ENCODE data around the gene ARHGEF12. TPM values are rescaled to one million over a fixed set of nuclear protein-coding genes. Genes with fewer than 3 reads are reported as not detected.

The ARHGEF12 gene
- total and polyA plus RNA-seq, 7 donors = 18.6 to 129 (median 80.5) TPM

DNA sequence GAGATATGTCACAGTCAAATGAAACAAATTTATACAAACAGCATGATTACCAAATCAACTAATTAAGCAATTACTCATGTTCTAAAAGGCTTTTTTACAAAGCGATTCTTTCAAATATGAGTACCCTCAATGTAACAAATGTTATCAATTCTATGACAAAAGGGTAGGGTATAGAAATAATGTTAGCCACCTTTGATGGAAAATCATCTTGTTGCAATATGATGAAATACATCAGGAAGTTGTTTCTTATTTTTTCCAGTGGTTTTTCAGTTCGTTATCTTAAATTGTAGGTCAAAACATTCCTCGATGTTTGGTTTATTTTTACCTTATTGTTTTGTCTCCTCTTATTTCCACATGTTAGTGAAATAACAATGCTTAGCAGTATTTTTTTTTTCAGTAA, 6.5 kb downstream of the ARHGEF12 start:
- 75 to 90% methylated on average over 3 of the region's 3 CpGs for WGBS, 2 donors
- TF ChIP-seq POLR2AphosphoS5 (IDR thresholded peaks at IDR 0.05) (no peak), POLR2A (IDR thresholded peaks at IDR 0.05) (no peak), EP300 (IDR thresholded peaks at IDR 0.05) (no peak)
- TF ChIP-seq, protein P1, sequence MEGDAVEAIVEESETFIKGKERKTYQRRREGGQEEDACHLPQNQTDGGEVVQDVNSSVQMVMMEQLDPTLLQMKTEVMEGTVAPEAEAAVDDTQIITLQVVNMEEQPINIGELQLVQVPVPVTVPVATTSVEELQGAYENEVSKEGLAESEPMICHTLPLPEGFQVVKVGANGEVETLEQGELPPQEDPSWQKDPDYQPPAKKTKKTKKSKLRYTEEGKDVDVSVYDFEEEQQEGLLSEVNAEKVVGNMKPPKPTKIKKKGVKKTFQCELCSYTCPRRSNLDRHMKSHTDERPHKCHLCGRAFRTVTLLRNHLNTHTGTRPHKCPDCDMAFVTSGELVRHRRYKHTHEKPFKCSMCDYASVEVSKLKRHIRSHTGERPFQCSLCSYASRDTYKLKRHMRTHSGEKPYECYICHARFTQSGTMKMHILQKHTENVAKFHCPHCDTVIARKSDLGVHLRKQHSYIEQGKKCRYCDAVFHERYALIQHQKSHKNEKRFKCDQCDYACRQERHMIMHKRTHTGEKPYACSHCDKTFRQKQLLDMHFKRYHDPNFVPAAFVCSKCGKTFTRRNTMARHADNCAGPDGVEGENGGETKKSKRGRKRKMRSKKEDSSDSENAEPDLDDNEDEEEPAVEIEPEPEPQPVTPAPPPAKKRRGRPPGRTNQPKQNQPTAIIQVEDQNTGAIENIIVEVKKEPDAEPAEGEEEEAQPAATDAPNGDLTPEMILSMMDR (IDR thresholded peaks at IDR 0.05) = no peak
- intact Hi-C loops (cut with DNase I) = no loop called here
- H3K4me1 ChIP-seq = peaks cover 0 to 96% (median 80%) of the 10 kb centered on the region in 4 donors
- H3K36me3 ChIP-seq = no peaks in the 10 kb centered on the region
- H3K9me3 ChIP-seq = no peaks in the 10 kb centered on the region
- DNase-seq = no peak
- H3K4me3 ChIP-seq = no peak overlapping the region
- H3K27ac ChIP-seq = no peak overlapping the region
- no peaks in the 10 kb centered on the region for H3K27me3 ChIP-seq

DNA sequence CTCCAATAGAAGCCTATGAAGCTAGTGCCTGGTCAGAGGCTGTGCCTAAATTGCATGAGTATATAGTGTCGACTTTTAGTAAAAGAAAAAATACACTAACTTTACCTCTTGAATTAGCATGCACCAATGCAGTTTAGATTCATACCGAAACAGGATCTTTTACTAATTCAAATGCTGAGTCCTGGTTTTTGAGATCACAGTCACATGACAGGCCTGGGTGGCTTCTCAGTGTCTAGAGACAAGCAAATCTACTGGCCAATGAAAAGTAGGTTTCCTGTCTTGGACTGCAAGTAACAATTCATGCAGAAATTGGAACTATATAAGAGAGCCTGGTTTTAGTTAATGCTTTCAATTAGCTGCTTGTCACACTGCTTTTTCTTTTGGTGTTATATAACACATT, 7.2 kb downstream of the ARHGEF12 start:
- TF ChIP-seq, protein P1 (IDR thresholded peaks at IDR 0.05) = no peak
- TF ChIP-seq EP300 (IDR thresholded peaks at IDR 0.05) (no peak), POLR2A (IDR thresholded peaks at IDR 0.05) (no peak), POLR2AphosphoS5 (IDR thresholded peaks at IDR 0.05) (no peak)
- Histone ChIP-seq H3K27me3 (no peaks in the 10 kb centered on the region), H3K36me3 (no peaks in the 10 kb centered on the region), H3K9me3 (no peaks in the 10 kb centered on the region), H3K27ac (no peak overlapping the region), H3K4me3 (no peak overlapping the region), H3K4me1 (peaks cover 0 to 96% (median 80%) of the 10 kb centered on the region in 4 donors)
- no peak for DNase-seq
- WGBS, 2 donors = 77 to 89% methylated on average over 2 of the region's 2 CpGs
- intact Hi-C loops (cut with DNase I) = no loop called here

DNA sequence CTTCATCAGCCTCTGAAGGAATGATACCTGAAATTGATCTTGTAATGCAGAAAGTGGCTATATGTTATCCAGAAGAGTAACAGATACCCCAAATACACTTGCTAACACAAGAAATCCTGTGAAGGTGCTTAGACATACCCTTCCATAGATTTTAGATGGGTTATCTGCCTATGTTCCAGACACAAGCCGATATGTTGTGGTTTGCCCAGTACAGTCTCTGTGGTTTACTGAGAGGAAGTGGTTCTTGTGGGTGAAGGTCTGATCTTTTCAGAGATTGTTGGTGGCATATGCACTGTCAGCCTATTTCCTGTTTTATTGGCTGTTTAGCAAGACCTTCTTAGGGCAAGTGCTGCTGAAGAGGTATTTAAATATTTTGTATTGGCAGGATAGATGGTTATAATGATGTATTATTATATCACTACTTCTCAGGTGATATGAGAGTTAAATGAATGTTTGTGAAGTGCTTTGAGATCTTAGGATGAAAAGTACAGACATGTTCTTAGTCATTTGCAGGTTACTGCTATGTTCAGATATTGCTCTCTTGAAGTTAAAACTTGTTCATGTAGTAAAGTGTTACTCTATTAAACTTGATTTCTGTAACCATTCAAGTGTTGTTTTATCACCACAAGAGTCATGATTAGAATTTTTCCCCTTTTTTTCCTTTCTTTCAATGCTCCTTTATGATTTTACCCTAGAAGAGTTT, 8.2 kb downstream of the ARHGEF12 start:
- TF ChIP-seq, protein P1 (IDR thresholded peaks at IDR 0.05) = no peak
- TF ChIP-seq POLR2AphosphoS5 (IDR thresholded peaks at IDR 0.05) (no peak), EP300 (IDR thresholded peaks at IDR 0.05) (no peak), POLR2A (IDR thresholded peaks at IDR 0.05) (no peak)
- H3K27me3 ChIP-seq = no peaks in the 10 kb centered on the region
- H3K4me3 ChIP-seq = no peak overlapping the region
- no peaks in the 10 kb centered on the region for H3K36me3 ChIP-seq
- intact Hi-C loops (cut with DNase I) = no loop called here
- DNase-seq = no peak
- WGBS, 2 donors = 43 to 74% methylated on average over 1 of the region's 1 CpG
- no peaks in the 10 kb centered on the region for H3K9me3 ChIP-seq
- H3K4me1 ChIP-seq = peaks cover 0 to 96% (median 82%) of the 10 kb centered on the region in 4 donors
- peak overlapping the region in 1 of 4 donors; percentile 16 for H3K27ac ChIP-seq

DNA sequence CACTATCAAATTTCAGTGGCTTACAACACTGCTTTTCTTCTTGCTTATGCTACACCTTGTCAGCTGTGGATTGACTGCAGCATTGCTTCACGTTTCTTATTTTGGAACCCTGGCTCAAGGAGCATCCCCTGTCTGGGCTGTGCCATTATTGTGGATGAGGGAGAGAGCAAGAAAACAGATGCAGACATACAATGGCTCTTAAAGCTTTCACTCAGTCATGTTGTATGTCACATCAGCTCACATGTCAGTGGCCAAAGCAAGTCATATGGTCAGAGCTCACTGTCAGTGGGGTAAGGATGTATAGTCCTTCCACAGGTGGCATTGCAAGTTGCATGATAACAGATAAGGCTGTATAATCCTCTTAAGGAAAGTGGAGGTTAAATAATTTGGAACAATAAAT, 10.0 kb downstream of the ARHGEF12 start:
- peak overlapping the region in 3 of 4 donors; percentile 27 to 69 (median 69) for H3K27ac ChIP-seq
- intact Hi-C loops (cut with DNase I) = no loop called here
- WGBS, 2 donors = 48 to 70% methylated on average over 1 of the region's 1 CpG
- DNase-seq = no peak
- no peak overlapping the region for H3K4me3 ChIP-seq
- peaks cover 0 to 86% (median 72%) of the 10 kb centered on the region in 4 donors for H3K4me1 ChIP-seq
- H3K36me3 ChIP-seq = no peaks in the 10 kb centered on the region
- TF ChIP-seq POLR2AphosphoS5 (IDR thresholded peaks at IDR 0.05) = no peak
- TF ChIP-seq POLR2A (IDR thresholded peaks at IDR 0.05) = no peak
- TF ChIP-seq EP300 (IDR thresholded peaks at IDR 0.05) = no peak
- TF ChIP-seq, protein P1 (IDR thresholded peaks at IDR 0.05) = no peak
- H3K9me3 ChIP-seq = no peaks in the 10 kb centered on the region
- H3K27me3 ChIP-seq = no peaks in the 10 kb centered on the region

DNA sequence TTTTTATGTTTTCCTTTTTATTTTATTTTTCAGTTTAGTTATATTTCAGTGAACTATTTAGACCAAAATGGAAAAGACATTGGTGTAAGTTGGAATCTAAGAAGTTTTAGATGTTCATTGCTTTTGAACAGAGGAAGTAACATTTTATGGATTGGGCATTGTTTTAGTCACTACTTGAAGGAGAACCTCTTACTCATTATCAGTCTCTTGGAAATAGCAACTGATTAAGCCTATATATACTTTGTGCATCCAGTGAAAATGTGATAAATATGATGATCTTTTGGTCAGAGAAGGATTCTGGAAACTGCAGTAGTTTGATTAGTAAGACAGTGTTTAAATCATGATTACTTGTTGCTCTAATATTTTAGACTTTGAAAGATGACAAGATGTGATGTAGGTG, 14.4 kb downstream of the ARHGEF12 start:
- no peaks in the 10 kb centered on the region for H3K9me3 ChIP-seq
- peaks cover 0 to 57% (median 44%) of the 10 kb centered on the region in 4 donors for H3K4me1 ChIP-seq
- H3K4me3 ChIP-seq = no peak overlapping the region
- TF ChIP-seq EP300 (IDR thresholded peaks at IDR 0.05) (no peak), POLR2A (IDR thresholded peaks at IDR 0.05) (no peak), POLR2AphosphoS5 (IDR thresholded peaks at IDR 0.05) (no peak)
- TF ChIP-seq, protein P1 (IDR thresholded peaks at IDR 0.05) = no peak
- intact Hi-C loops (cut with DNase I) = no loop called here
- no peak for DNase-seq
- no peaks in the 10 kb centered on the region for H3K36me3 ChIP-seq
- no peaks in the 10 kb centered on the region for H3K27me3 ChIP-seq
- H3K27ac ChIP-seq = no peak overlapping the region

Measured in sigmoid colon (tissue), 7 donors.